GM18868 (cell line): ENCODE data around the gene DAG1.
"Not testable (repeated sequence)": the region's sequence is repeated elsewhere in the genome, so short reads cannot be mapped to it uniquely, and the experiment has no call there.

Experiments used
- ATAC-seq: cut with Tn5 transposase; IDR thresholded peaks from one replicate; pipeline ENCODE4 v1.9.1; 2021; ENCODE audit warnings: mild to moderate bottlenecking, moderate library complexity; ENCODE audit not compliant: unreplicated experiment

Gene DAG1

DNA sequence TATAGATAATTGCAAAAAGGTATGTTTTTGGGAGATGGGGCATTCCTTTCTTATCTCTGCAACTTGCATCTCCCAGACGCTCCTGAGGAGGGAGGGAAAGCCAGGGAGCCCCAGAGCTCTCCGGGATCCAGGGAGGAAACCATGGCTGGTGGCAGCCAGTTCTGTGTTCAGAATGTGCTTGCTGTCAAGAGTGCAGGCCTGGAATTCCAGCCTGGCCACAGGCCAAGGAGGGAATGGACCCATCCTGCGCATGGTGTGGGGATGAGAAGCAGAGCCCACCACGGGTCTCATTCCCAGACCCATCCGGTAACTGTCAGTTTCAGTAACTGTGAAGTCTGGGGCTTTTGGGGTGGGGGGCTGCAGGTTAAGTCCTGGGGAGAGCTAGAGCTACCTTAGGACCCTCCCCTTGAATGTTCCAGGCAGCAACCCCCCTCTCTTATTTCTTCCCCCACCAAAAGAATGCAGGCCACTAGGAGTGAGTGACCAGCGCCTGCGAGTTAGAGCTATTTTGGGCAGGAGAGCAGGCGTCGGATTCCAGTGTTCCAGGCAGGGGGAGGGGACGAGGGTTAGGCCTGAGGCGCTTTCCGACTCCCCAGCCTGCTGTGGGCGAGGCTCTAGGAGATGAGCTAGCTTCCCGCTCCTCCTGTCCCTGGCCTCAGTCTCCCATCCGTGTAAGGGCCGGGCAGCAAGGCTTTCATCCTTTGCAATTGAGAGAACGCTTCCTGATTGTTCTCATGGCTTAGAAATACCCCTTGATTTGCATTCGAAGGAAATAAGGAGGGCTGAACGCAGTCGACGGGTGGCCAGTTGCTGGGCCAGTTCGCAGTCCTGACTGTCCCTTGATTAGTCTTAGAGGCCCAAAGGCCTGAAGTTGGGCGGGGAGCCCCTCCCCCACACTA, 781 bp upstream of the DAG1 start:
- ATAC-seq: no peak

DNA sequence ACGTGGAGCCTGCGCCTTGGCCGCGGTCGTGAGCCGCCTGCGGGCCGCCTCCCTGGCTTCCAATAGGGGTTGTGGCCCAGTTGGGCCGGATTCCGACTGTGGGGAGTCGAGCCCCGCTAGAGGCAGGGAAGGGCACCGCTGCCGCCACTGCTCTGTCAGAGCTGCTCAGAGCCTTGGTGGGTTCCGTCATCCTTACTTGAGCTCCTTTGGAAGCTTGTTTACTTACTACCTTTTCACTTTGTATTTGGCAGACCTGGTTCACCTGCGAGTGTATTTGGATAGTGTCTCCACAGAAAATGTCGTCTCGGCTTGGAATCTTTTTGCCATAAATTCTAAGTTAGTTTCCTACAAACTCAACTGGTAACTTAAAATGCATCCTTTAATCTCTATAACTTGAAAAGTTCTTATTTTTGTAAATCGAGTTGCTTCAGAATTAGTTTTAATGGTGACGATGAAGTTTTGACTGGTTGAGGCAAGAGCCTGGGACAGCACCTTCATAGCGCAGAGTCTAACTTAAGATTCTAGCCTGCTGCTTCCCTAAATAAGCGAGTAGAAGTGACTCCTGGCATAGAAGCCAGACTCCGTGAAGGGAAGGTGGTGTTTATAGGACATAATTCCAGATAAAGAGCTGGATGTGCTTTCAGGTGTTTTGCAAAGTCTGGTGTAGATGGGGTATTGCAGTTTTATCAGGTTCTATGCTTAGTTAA, 800 bp downstream of the DAG1 start:
- ATAC-seq: peak; percentile 18

DNA sequence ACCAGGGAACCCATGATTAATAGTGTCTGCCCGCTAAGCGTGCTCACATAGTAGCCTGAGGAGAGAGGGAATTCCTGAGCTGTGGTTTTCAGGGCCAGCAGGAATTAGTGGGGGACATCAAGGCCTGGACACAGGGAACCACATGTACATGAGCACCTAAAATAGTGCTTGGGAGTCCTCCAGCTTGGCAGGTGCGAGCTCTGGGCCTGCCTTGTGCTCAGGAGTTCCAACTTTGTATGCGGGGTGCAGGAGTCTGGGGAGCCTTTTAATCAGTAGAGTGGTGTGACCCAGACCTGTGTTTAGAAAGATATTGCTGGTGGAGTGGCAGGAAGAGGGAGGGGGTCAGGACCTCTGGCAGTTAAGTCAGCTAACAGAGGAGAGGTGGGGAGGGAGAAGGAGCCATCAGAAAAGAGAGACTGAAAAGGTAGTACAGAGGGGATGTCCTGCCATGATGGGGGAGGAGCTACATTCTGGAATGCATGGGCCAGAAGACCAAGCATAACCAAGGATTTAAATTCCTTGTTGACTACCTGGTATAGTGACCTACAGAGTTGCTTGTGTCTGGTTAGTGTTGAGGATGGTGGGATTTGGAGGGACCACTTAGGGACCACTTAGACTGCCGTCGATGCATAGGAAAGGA, 1.9 kb downstream of the DAG1 start:
- no peak for ATAC-seq

DNA sequence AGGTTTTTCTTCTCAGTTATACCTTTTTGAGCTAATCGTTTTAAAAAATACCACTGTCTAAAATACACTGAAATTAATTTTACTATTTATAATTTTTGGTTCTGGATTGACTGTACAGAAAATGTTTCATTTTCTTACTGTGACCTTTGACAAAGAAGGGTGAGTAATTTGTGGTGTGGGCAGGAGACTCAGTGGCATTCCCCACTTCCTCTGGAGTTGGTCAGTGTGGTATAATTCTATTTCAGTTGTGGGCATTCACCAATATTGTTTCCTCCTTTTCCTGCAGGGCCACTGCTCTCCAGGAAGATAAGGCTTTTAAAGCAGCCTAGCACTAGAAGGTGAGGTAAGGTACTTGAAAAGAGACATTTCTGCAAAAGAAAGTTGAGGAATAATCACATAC, 6.5 kb downstream of the DAG1 start:
- peak; percentile 51 for ATAC-seq

DNA sequence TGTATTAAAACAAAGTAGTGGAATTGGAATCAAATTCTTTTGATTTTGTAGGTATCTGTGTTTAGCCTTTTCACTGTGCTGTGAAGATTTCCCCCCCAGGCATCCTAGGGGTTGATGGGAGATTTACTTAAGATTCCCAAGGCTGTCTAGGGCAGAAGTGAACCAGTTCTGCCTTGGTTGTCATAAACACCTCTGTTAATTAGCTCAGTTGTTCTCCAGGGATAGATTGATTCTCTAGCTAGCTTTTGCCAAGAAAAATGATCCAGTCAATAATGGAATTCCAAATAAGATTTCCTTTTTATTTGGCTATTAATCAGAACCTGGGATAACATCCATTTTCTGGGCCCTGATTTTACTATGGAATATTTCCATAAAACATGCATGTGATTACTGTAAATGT, 12.7 kb downstream of the DAG1 start:
- ATAC-seq: no peak

DNA sequence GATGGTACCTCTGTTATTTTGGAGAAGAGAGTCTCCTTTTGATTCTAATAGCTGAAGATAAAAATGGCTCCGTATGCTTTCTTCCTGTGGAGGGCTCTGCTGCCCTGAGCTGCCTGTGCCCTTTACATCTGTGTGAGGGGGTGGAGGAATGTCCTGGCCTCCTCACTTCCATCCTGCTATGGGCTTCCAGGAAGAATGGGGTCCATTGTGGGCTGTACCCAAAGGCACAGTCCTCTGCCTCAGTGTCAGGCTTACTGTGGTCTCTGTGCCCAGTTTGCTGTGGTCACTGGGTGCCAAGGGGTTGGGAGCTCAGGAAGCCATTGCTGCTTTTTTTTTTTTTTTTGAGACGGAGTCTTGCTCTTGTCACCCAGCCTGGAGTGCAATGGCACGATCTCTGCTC, 14.4 kb downstream of the DAG1 start:
- no peak for ATAC-seq

DNA sequence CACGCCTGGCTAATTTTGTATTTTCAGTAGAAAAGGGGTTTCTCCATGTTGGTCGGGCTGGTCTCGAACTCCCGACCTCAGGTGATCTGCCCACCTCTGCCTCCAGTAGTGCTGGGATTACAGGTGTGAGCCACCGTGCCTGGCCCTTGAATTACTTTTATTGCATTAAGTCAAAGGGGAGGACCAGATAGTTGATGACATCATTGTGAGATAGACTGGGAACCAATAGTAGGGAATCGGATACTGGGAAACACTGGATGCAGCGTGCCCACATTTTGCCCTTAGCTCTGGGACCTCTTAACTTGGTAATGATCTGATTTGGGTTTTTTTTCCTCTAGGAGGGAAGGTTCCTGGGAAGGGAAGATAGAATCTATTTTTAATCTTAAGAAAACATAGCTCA, 19.2 kb downstream of the DAG1 start:
- no peak for ATAC-seq

DNA sequence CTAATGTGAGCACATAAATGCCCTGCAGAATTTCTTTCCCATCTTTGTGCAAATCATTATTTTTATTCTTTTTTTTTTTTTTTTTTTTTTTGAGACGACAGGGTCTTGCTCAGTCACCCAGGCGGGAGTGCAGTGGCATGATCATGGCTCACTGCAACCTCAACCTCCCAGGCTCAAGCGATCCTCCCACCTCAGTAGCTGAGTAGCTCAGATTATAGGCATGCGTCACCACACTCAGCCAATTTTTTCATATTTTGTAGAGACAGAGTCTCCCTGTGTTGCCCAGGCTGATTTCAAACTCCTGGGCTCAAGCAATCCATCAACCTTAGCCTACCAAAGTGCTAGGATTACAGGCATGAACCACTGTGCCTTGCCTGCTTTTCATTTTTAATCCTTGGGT, 22.9 kb downstream of the DAG1 start:
- ATAC-seq: no peak

DNA sequence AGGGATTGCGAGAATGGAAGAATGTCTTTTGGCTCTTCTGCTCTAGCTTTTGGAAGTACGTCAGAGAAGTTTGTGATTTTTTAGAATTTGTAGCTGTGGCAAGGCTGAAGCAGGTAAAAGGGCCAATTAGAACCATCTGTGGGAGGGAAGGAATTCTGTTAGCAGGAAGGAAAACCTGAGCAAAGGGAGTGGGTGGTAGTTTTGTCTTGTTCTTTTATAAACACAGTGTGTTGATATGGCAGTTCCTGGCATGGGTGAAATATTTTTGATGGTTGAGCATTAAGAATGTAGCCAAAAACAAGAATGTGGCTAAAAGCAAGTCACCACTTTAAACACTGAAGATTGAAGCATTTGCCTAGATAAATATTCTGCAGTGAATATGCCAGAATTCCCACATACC, 23.8 kb downstream of the DAG1 start:
- no peak for ATAC-seq

DNA sequence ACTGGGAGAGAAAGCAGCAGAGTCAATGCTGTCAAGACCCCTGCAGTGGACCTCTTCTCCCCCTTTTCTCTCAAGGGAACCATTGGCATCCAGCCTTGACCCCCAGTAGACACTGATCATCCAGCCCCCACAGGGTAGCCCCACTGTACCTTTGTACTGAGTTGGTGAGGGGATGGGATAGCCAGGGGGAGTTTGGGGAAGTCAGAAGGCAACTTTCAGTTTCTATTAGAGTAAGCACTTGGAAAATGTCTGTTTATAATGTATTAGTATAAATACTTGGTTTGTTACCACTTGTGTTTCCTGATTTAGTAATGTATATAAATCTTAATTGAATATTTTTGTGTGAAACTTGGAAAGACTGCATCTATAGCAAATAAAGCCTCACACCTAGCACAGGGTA, 25.0 kb downstream of the DAG1 start:
- no peak for ATAC-seq

DNA sequence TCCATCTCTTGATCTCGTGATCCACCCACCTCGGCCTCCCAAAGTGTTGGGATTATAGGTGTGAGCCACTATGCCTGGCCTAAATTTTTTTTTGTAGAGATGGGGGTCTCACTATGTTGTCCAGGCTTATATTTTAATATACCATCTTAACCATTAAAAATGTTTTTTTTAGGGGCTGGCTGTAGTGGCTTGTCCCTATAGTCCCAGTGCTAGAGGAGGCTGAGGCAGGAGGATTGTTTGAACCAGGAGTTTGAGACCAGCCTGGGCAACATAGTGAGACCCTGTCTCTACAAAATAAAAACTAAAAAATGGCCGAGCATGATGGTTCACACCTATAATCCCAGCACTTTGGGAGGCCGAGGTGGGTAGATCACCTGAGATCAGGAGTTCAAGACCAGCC, 26.8 kb downstream of the DAG1 start:
- not testable (repeated sequence) for ATAC-seq

DNA sequence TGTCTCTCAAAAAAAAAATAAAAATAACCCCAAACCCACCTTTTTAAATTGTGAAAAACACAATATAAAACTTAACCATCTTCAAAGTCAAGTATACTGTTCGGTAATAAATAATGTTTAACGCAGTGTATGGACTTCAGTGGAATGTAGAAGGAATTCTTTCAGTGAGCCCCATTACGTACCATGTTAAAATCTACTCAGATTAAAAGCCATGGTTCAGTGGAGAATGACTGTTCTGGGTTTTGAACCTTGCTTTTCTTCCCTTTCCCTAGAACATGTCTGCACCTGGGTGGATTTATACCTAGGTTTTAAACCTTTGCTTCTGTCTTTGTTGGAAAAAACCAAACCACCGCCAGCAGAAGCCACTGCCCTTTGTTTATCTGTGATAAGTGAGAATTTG, 27.5 kb downstream of the DAG1 start:
- no peak for ATAC-seq

DNA sequence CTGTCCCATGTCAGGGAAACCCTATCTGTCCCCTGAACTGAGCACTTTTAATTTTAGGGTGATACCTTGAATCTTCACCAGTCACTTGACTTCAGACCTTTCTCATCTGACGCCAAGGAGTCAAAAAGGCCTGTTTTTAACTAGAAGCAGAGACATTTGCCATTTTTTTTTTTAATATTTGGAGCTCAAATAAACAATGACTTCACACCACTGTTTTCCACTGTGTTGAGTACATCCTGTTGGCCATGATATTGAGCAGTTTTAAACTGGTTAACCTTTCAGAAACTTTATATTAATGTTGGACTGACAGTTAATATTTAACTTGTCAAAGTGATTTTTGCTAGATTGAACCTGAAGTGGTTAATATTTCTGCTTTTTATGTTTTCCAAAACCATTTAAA, 28.2 kb downstream of the DAG1 start:
- no peak for ATAC-seq

DNA sequence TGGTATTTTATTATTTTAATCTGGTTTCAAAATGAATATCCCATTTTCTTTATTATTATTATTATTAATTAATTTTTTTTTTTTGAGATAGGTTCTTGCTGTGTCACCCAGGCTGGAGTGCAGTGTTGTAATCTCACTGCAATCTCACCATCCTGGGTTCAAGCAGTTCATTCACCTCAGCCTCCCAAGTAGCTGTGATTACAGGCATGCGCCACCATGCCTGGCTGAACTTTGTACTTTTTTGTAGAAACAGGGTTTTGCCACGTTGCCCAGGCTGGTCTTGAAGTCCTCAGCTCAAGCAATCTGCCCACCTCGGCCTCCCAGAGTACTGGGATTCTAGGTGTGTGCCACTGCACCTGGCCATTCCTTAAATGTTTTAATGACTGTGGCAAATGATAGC, 28.6 kb downstream of the DAG1 start:
- ATAC-seq: no peak

DNA sequence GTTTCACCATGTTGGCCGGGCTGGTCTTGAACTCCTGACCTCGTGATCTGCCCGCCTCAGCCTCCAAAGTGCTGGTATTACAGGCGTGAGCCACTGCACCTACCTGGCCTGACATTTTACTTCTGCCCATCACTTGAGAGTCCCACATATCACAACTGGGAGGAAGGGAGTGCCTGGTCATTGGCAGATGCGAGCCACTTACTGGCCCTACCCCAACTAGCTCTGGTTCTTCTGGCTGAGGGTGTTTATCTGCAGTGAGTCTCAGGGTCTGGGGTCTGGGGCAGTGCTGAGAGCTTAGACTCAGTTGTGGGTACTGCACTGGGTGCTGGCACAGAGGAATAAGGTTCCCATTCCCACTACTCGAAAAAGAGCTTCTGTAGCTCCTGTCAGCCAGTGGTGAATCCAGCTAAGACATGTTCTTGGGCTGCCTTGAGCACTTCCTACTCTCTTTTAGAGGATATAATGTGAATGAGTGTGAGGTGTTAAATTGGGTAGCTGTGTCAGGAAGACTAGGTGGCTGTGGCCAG, 30.2 kb downstream of the DAG1 start:
- ATAC-seq: no peak

DNA sequence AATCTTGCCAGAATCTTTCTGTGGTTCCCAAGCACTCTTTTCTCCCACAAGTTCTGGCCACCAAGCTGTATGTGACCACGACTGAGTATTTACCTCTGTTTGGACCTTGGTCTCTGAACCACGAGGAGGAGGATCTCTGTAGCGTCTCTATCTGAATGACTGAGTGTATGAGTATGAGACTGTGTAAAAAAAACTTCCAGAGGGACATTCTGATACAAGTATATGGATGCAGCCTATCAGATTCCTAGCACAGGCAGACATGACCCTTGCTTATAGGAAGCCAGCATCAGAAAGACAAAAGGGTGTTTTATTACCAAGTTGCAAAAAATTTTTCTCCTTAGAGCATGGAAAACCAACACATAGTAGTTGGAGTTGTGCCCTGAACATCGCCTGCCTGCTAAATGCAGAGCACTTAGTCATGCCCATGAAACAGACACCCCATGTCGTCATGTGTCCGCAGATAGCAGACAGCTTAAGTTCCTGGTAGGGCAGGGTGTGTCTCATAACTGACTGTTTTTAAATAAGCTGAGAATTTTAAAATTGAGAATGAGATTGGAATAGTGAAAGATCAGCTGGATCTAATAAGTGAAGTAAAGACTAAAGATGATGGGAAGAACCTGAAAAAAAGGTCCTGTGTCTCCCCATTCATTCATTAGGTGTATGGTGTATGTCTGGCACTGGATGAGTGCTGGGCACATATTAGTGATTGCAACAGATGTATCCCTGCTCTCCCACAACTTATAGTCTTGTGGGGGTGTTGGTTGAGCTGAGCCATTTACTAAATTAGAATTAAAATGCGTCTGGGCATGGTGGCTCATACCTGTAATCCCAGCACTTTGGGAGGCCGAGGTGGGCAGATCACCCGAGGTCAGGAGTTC, 30.9 kb downstream of the DAG1 start:
- no peak for ATAC-seq

DNA sequence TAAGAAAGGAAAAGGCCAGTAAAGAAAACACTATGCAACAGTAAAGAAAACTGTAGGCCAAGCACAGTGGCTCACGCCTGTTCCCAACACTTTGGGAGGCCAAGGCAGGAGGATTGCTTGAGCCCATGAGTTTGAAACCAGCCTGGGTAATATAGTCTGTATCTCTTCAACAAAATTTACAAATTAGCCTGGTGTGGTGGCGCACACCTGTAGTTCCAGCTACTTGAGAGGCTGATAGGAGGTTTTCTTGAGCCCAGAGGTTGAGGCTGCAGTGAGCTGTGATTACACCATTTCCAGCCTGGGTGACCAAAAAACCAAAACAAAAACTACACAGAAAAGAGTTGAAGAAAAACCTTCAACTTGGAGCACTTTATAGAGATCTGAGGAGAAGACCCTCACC, 31.8 kb downstream of the DAG1 start:
- ATAC-seq: no peak

DNA sequence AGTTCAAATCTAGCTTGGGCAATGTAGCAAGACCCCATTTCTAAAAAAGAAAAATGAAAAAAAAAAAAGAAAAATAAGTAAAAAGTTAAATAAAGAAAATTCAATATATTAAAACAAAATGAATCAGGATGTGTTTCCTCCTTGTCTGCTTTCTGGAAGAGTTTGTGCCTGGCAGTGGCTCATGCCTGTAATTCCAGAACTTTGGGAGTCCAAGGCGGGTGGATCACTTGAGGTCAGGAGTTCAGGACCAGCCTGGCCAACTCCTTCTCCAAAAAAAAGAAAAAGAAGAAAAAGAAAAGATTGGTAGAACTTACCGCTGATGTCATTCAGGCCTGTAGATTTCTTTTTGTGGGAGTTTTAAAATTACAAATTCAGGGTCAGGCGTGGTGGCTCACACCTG, 36.8 kb downstream of the DAG1 start:
- no peak for ATAC-seq

DNA sequence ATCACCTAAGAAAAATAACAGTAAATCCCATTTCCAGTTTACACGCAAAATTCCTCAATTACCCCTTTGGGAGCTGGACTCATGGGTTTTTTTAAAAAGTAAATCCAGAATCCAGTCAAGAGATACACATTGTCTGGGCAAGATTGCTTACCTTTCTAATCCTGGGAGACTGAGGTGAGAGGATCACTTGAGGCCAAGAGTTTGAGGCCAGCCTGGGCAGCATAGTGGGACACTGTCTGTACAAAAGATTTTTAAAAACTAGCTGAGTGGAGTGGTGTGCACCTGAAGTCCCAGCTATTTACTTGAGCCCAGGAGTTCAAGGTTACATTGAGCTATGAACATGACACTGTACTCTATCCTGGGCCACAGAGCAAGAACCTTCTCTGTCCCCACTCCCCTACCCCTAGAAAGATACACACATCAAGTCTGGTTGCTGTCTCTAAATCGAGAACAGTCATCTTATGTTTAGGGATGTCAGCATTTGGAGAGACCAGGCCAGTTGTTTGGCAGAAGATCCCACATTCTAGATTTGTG, 39.0 kb downstream of the DAG1 start:
- no peak for ATAC-seq

DNA sequence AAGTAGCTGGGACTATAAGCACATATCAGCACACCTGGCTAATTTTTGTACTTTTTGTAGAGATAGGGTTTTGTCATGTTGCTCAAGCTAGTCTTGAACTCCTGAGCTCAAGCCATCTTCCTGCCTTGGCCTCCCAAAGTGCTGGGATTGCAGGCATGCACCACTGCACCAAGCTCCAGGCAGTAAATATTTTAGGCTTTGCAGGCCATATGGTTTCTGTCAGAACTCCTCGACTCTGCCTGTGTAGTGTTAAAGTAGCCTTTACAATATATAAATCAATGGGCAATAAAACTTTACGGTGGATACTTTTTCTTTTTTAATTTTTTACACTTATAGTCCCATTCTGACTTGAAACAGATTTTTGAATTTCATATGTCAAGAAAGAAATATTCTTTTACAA, 41.6 kb downstream of the DAG1 start:
- ATAC-seq: no peak
